GM12865 (cell line): ENCODE results near the gene HMCN1.

Source experiments
- DNase-seq: peaks from one replicate; pipeline ENCODE4 v3.0.0; 2010; ENCODE audit warnings: low read depth
- H3K4me3 ChIP-seq: 2 replicates; pipeline ENCODE4 v1.5.1; 2011; ENCODE audit warnings: mild to moderate bottlenecking, low read depth, low read length, control low read depth
- TF ChIP-seq, protein P1 (sequence below): IDR thresholded peaks from 2 replicates; pipeline ENCODE4 v1.5.1; 2011; ENCODE audit warnings: low read length, control low read depth, low read depth, inconsistent platforms; ENCODE audit not compliant: insufficient read depth; ENCODE audit errors: missing control alignments

Gene HMCN1

DNA sequence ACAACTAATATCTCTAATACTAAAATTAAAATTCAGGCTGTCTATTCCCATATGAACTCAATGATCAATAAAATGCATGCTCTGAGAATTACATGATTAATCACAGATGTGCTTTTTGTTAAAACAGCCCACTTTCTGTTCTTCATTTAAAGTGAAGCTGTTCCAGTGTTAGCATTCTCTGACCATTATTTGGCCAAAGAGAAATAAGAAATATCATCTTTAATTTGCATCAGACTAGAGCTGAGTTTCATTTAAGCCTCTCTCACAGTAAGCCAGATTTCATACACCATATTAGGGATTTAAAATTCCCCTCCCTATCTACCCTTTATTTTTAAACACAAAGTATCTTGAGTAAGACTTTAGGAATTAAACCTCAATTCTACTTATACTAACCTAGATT is 379.3 kb downstream of the HMCN1 start:
- no peak for DNase-seq
- TF ChIP-seq, protein P1, sequence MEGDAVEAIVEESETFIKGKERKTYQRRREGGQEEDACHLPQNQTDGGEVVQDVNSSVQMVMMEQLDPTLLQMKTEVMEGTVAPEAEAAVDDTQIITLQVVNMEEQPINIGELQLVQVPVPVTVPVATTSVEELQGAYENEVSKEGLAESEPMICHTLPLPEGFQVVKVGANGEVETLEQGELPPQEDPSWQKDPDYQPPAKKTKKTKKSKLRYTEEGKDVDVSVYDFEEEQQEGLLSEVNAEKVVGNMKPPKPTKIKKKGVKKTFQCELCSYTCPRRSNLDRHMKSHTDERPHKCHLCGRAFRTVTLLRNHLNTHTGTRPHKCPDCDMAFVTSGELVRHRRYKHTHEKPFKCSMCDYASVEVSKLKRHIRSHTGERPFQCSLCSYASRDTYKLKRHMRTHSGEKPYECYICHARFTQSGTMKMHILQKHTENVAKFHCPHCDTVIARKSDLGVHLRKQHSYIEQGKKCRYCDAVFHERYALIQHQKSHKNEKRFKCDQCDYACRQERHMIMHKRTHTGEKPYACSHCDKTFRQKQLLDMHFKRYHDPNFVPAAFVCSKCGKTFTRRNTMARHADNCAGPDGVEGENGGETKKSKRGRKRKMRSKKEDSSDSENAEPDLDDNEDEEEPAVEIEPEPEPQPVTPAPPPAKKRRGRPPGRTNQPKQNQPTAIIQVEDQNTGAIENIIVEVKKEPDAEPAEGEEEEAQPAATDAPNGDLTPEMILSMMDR, result no peak
- H3K4me3 ChIP-seq, result no peak overlapping the region

DNA sequence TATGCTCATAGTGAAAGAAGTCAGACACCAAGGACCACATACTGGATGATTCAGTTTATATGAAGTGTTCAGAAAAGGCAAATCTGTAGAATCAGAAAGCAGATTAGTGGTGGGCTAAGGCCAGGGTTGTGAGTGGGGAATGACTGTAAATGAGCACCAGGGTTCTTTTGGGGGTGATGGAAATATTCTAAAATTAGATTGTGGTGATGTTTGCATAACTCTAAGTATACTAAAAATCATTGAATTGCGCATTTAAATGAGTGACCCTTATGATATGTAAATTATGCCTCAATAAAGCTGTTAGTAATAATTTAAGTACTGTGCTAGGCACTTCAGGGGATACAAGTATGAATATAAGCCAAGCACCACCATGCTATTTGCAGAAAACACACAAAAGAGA is 384.5 kb downstream of the HMCN1 start:
- no peak overlapping the region for H3K4me3 ChIP-seq
- TF ChIP-seq, protein P1, result no peak
- no peak for DNase-seq

DNA sequence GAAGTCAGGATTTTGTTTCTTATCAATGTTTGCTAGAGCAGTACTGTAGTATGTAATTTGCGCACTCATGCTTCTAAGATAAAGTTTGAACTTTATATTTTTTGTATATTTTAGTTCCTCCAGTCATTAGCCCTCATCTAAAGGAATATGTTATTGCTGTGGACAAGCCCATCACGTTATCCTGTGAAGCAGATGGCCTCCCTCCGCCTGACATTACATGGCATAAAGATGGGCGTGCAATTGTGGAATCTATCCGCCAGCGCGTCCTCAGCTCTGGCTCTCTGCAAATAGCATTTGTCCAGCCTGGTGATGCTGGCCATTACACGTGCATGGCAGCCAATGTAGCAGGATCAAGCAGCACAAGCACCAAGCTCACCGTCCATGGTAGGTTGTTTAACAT is 388.6 kb downstream of the HMCN1 start:
- H3K4me3 ChIP-seq, result no peak overlapping the region
- TF ChIP-seq, protein P1, result no peak
- no peak for DNase-seq

DNA sequence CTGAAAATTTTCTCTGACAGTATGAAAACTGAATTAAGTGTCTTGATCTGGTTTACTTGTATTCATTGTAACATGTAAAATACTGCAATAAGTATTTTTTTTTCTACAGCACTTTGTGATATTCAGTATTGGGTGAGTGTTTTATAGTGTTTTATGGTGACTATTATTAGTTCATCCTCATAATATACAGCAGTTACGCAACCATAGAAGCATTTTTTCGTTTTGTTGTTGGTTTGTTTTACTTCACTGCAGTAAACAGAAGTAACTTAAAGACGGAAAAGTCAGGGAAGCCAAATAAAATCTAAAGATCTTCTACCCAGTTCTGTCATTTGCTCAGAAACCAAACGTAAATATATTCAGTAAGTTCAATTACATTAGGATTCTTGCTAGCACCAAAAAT is 390.8 kb downstream of the HMCN1 start:
- TF ChIP-seq, protein P1, result no peak
- DNase-seq, result no peak
- no peak overlapping the region for H3K4me3 ChIP-seq

DNA sequence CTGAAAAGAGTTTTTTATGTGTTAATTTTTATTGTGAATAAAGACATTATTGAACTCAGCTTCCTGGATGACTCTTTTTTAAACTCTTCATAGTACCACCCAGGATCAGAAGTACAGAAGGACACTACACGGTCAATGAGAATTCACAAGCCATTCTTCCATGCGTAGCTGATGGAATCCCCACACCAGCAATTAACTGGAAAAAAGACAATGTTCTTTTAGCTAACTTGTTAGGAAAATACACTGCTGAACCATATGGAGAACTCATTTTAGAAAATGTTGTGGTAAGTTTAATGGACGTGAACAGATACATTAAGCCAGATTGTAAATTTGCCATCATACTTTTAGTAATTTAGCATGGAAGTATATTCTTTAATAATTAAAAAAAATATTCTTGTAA is 391.3 kb downstream of the HMCN1 start:
- TF ChIP-seq, protein P1, result no peak

DNA sequence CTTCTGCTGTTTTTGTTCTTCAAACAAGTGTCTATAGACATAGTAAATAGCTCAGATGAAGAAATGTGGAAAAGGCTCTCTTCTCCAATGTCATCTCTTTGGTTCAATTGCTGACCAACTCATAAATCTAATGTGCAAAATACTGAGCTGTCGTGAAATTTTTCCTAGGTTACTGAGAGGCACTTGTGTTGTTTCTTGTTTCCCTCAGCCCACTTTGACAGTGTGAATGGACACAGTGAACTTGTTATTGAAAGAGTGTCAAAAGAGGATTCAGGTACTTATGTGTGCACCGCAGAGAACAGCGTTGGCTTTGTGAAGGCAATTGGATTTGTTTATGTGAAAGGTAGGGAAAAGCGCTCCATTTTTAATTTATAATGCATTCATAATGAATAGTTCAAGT is 395.6 kb downstream of the HMCN1 start:
- DNase-seq, result no peak
- TF ChIP-seq, protein P1, result no peak
- no peak overlapping the region for H3K4me3 ChIP-seq

More for the DNA sequence above, 391.3 kb downstream of the HMCN1 start:
- no peak overlapping the region for H3K4me3 ChIP-seq
- DNase-seq, result no peak

DNA sequence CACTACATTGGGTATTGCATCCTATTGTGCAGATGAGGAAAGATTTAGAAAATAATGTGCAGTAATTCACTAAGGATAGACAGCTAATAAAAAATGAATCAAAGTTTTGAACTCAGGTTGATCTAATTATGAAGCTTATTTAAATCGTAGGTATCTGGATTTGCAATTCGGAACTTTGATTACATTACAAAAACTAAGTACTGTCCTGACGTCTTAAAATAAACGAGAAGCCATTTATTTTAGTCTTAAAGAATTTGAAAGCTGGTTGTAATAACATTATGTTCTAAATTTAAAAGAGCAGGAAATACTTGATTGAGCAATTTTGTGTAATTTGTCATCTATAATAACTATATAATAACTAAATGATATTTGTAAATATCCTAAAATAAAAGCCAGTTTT is 404.9 kb downstream of the HMCN1 start:
- TF ChIP-seq, protein P1, result no peak
- H3K4me3 ChIP-seq, result no peak overlapping the region
- no peak for DNase-seq
